ENCODE results near the gene BEND7. TPM values are rescaled to one million over a fixed set of nuclear protein-coding genes. Genes with fewer than 3 reads are reported as not detected.

BEND7 gene, protein sequence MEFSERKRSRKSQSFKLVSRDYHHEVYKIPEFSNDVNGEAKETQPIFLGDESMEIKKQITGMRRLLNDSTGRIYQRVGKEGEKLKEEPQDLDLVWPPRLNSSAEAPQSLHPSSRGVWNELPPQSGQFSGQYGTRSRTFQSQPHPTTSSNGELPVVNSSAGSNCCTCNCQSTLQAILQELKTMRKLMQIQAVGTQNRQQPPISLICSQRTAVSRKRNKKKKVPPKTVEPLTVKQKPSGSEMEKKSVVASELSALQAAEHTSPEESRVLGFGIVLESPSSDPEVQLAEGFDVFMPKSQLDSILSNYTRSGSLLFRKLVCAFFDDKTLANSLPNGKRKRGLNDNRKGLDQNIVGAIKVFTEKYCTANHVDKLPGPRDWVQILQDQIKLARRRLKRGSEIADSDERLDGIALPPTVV
- total RNA-seq (2016; rRNA removed; fragmentation: Illumina TruSeq; extraction: Trizol): 15.4 and 17.1 TPM in 2 replicates
- 10.7 and 11.7 TPM in 2 replicates for total RNA-seq (2016; cell fraction: cytosol; rRNA removed; fragmentation: Illumina TruSeq; extraction: Trizol; ENCODE audit: low read depth)
- total RNA-seq (2016; cell fraction: insoluble cytoplasmic fraction; rRNA removed; fragmentation: Illumina TruSeq; extraction: Trizol): 13.3 and 14.4 TPM in 2 replicates
- total RNA-seq (2016; cell fraction: membrane; rRNA removed; fragmentation: Illumina TruSeq; extraction: Trizol): 27.9 and 29.9 TPM in 2 replicates
- total RNA-seq (2016; cell fraction: nucleus; rRNA removed; fragmentation: Illumina TruSeq; extraction: Trizol): 16.7 and 20.0 TPM in 2 replicates
- polyA plus RNA-seq (2011; rRNA removed): 13.5 and 14.1 TPM in 2 replicates
- polyA plus RNA-seq (2011; cell fraction: cytosol; rRNA removed): 5.9 and 10.6 TPM in 2 replicates
- 16.0 and 21.8 TPM in 2 replicates for polyA plus RNA-seq (2011; cell fraction: nucleus; rRNA removed)
- 24.3 and 27.7 TPM in 2 replicates for polyA plus RNA-seq (2012)
- polyA plus RNA-seq (2016; cell fraction: cytosol; fragmentation: Illumina TruSeq; extraction: Trizol; ENCODE audit: low read depth): 20.2 and 23.1 TPM in 2 replicates
- polyA plus RNA-seq (2016; cell fraction: insoluble cytoplasmic fraction; fragmentation: Illumina TruSeq; extraction: Trizol; ENCODE audit: low read depth): 18.4 and 20.3 TPM in 2 replicates
- polyA plus RNA-seq (2016; cell fraction: membrane; fragmentation: Illumina TruSeq; extraction: Trizol; ENCODE audit: low read depth): 28.6 and 31.7 TPM in 2 replicates
- polyA plus RNA-seq (2016; cell fraction: nucleus; fragmentation: Illumina TruSeq; extraction: Trizol; ENCODE audit: insufficient read depth, low read depth): 29.5 and 33.1 TPM in 2 replicates
- 0.07 and 7.3 TPM in 2 replicates for polyA minus RNA-seq (2011; rRNA and poly(A)+ RNA removed; ENCODE audit: low replicate concordance)
- 16.1 and 17.6 TPM in 2 replicates for polyA minus RNA-seq (2011; cell fraction: cytosol; rRNA and poly(A)+ RNA removed)
- polyA minus RNA-seq (2011; cell fraction: nucleus; rRNA and poly(A)+ RNA removed): 17.8 and 27.0 TPM in 2 replicates
- percentile 72 among the genes with signal in this experiment for Bru-seq, nascent RNA
- percentile 76 among the genes with signal in this experiment for BruChase-seq, experiment 1, labeled RNA remaining after a 6-hour chase
- BruChase-seq, experiment 2, labeled RNA remaining after a 2-hour chase: percentile 75 among the genes with signal in this experiment
- long read RNA-seq, experiment 1, partial matches to known transcripts: 0 of 4 reads
- long read RNA-seq, experiment 1, other reads (novel, unspliced or antisense): 4 of 4 reads
- long read RNA-seq, experiment 2, partial matches to known transcripts: 4 of 20 reads
- long read RNA-seq, experiment 2, other reads (novel, unspliced or antisense): 16 of 20 reads

DNA sequence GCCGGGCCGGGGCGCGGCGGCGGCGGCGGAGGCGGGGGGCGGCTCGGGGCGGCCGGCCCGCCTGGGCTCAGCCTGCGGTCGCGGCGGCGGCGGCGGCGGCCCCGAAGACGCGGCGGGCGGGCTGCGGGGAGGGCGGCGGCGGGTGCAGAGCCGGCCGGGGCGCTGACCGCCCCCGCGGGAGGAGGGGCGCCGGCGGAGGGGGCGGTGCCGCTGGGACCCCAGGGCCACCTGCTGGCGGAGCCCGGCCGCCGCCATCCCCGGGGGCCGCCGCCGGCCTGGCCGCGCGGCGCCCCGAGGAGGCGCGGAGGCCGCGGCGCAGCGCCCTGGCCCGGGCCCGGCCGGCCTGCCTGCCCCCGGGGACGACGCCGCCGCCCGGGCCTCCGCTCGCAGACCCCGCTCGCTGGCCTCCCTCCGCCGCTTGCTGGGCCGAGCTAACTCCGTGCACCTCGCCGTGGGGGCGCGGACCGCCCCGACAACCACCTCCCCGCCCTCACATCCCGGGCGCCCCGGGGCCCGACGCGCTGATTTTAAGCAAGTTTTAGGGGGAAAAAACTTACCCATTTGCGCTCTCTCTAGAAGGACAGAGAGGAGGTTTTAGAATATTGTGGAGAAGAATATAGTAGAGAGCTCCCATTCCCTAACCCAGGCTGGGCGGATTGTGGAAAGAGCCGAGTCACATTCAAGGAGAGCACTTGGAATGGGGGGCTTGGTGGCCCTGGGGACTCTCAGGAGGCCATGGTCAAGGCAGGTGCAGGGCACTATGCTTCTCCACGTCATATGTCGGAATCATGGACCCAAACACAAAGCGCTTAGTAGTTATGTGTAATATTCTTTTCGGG lies at the start of gene BEND7:
Gene BEND7, minus strand, starts transcription at position 140 of the 839 bp plus-strand sequence. CDS start 481 bp downstream, outside the sequence.
- no peak for DNase-seq (ENCODE audit: low spot score)
- H3K9ac ChIP-seq (ENCODE audit: insufficient read depth, low read depth, low read length): peak within 1 kb of the TSS; percentile 82
- in situ Hi-C loops (cut with HindIII; ENCODE audit: extremely low pct_ligation_motif_present, low pct_unique_long_range_greater_than_20kb): no loop called here
- H3K27ac ChIP-seq (ENCODE audit: extremely low read length, insufficient read depth, low read length): peak within 1 kb of the TSS; percentile 65
- peak within 1 kb of the TSS; percentile 81 to 96 (median 86) for H3K4me3 ChIP-seq (replicated peaks in 1 of 3; ENCODE audit: insufficient read depth in 1 of 3, low read depth in 2 of 3, low read length in 3 of 3)
- WGBS (ENCODE audit: low lambda C conversion rate): 11% methylated on average over 5 of the region's 98 CpGs
- BruUV-seq (replicated peaks): no TSS peak
- FAIRE-seq: no peak
- ATAC-seq: peak; percentile 90
- peak within 1 kb of the TSS; percentile 94 for H2AFZ ChIP-seq (ENCODE audit: low read length)
- ChIA-PET POLR2A (no interaction called here), CTCF (ENCODE audit: low intra/inter-chr PET ratio, low total read pairs) (interaction anchor here (0.6 to 1.0 kb wide), 2 partner anchors 43 to 89 kb away, joined by 3 read pairs; no protein-coding TSS in a partner anchor)
- intact Hi-C loops (cut with micrococcal nuclease; ENCODE audit: unreplicated experiment): loop anchor here (5.0 kb wide), 1 partner anchor 42 kb away; no protein-coding TSS in a partner anchor
- no peaks in the 10 kb centered on the region for H3K9me3 ChIP-seq (ENCODE audit: low read length)
- no peaks in the 10 kb centered on the region for H3K27me3 ChIP-seq (ENCODE audit: control insufficient read depth in 1 of 2, insufficient read depth in 2 of 2, low read length in 2 of 2)
- no peaks in the 10 kb centered on the region for H4K20me1 ChIP-seq (ENCODE audit: insufficient read depth, low read length)
- H3K36me3 ChIP-seq (replicated peaks in 1 of 2; ENCODE audit: control insufficient read depth in 1 of 2, insufficient read depth in 2 of 2, low read length in 2 of 2): peaks cover 1 to 14% of the 10 kb centered on the region in 2 experiments; a peak in 1 of 5 replicates
- H3K79me2 ChIP-seq (ENCODE audit: insufficient read depth, low read length): peaks cover 25% of the 10 kb centered on the region
- peak within 1 kb of the TSS; percentile 92 for H3K4me2 ChIP-seq (ENCODE audit: low read depth, low read length)
- peaks cover 26% of the 10 kb centered on the region for H3K4me1 ChIP-seq (ENCODE audit: insufficient read depth, low read length)
- TF ChIP-seq ZC3H13 (CRISPR knock-in tag; IDR thresholded peaks at IDR 0.05) (no peak), RORA (CRISPR knock-in tag; IDR thresholded peaks at IDR 0.05) (no peak), DR1 (CRISPR knock-in tag; IDR thresholded peaks at IDR 0.05) (no peak), ZNF558 (CRISPR knock-in tag; IDR thresholded peaks at IDR 0.05; ENCODE audit: borderline replicate concordance) (no peak), GFI1 (CRISPR knock-in tag; IDR thresholded peaks at IDR 0.05; ENCODE audit: borderline replicate concordance) (no peak), HIVEP1 (CRISPR knock-in tag; IDR thresholded peaks at IDR 0.05) (0 out of 2 replicates have a peak, but pooled peaks have one; percentile 27), ZNF777 (CRISPR knock-in tag; IDR thresholded peaks at IDR 0.05) (peak; percentile 52; the same call in 1 of the 2 replicates), ZNF296 (CRISPR knock-in tag; conservative IDR thresholded peaks at IDR 0.05) (no peak), ZNF75D (CRISPR knock-in tag; IDR thresholded peaks at IDR 0.05; ENCODE audit: borderline replicate concordance) (no peak), NR2C2 (CRISPR knock-in tag; IDR thresholded peaks at IDR 0.05; ENCODE audit: borderline replicate concordance) (0 out of 2 replicates have a peak, but pooled peaks have one; percentile 13), ZFY (CRISPR knock-in tag; IDR thresholded peaks at IDR 0.05) (peak; percentile 65)
- TF ChIP-seq, protein P1, sequence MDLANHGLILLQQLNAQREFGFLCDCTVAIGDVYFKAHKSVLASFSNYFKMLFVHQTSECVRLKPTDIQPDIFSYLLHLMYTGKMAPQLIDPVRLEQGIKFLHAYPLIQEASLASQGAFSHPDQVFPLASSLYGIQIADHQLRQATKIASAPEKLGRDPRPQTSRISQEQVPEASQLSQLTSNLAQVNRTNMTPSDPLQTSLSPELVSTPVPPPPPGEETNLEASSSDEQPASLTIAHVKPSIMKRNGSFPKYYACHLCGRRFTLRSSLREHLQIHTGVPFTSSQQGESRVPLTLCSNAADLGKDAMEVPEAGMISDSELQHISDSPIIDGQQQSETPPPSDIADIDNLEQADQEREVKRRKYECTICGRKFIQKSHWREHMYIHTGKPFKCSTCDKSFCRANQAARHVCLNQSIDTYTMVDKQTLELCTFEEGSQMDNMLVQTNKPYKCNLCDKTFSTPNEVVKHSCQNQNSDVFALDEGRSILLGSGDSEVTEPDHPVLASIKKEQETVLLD (CRISPR knock-in tag; IDR thresholded peaks at IDR 0.05; ENCODE audit: low read depth): no peak
- TF ChIP-seq, protein P2, sequence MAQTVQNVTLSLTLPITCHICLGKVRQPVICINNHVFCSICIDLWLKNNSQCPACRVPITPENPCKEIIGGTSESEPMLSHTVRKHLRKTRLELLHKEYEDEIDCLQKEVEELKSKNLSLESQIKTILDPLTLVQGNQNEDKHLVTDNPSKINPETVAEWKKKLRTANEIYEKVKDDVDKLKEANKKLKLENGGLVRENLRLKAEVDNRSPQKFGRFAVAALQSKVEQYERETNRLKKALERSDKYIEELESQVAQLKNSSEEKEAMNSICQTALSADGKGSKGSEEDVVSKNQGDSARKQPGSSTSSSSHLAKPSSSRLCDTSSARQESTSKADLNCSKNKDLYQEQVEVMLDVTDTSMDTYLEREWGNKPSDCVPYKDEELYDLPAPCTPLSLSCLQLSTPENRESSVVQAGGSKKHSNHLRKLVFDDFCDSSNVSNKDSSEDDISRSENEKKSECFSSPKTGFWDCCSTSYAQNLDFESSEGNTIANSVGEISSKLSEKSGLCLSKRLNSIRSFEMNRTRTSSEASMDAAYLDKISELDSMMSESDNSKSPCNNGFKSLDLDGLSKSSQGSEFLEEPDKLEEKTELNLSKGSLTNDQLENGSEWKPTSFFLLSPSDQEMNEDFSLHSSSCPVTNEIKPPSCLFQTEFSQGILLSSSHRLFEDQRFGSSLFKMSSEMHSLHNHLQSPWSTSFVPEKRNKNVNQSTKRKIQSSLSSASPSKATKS (CRISPR knock-in tag; IDR thresholded peaks at IDR 0.05): no peak

Measured in HepG2 (cell line).